HG03097 (cell line): ENCODE data around the gene SALL1.

Experiments used
- ATAC-seq: cut with Tn5 transposase; IDR thresholded peaks from one replicate; pipeline ENCODE4 v1.9.1; 2021; ENCODE audit not compliant: unreplicated experiment, low FRiP score

Gene SALL1

DNA sequence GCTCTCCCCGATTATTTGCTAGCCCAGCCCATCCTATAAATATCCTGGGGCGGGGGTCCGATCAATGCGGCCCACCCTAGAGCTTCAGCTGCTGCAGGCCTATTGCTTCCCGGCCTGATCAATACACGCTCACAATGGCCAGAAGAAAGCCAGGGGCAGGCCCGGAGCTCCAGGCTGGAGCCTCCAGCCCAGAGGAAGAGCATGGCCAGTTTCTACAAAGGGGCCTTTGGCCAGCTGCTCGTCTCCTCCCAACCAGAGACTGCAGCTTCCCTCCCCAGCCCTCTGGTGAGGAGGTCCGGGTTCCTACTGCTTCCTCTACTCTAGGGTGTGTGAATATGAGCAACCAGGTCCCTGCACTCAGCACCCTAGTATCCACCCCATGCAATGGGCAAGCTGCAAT, 36.7 kb downstream of the SALL1 start:
- ATAC-seq: no peak

DNA sequence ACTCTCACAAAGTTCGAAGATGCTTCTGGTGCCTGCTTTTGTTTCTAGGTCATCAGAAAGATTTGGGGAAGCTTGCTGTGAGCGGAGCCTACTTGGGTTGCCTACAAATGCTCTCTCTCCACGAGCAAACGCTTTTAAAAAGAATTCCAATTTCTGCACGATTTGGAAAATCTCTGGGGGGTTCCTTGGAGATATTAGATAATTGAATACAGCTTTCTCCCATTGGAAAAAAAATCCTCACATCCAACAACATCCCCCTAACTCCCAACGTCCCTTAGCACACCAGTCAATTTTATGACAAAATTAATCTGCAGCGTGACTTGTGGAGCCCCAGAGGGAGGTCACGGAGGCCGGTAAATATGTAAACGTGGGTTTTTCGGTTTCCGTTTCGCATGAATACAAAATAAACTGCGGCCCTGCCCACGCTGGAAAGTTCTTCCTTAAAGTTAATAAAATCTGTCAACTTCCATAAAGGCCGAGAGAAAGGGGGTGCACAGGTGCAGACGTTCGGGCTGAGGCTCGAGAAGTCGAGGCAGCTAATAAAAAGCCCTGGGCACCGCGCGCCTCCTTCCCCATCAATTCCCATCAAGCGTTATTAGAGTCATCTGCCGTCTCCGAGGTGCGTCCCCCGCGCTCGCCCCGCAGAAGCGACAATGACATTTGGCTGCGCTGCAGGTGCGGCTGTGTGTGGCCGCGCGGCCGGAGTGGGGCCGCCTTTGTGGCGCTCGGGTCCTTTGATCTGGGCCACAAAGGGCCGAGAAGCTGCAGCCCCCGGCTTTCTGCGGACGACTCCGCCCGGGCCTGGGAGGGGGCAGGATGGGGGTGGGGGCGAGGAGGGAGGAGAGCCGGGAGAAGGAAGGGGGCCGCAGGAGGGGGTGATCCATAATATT, 37.6 kb downstream of the SALL1 start:
- no peak for ATAC-seq

DNA sequence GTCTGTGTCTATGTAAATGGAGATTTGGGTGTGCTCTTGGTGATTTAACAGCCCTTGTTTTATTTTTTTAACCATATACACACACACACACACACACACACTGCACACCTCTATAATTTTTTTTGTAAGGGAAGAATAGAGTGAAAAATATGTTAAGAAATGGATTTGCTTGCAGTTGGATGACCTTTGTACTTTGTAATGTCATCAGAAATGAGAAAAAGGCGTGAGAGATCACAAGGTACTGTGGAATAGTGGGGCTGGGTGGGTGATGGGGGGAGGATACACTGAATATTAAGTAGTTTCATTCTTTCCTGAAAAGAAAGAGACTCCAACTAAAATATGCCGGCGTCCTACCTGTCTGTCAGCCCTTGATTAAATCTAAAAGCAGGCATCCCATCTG, 38.7 kb downstream of the SALL1 start:
- no peak for ATAC-seq

DNA sequence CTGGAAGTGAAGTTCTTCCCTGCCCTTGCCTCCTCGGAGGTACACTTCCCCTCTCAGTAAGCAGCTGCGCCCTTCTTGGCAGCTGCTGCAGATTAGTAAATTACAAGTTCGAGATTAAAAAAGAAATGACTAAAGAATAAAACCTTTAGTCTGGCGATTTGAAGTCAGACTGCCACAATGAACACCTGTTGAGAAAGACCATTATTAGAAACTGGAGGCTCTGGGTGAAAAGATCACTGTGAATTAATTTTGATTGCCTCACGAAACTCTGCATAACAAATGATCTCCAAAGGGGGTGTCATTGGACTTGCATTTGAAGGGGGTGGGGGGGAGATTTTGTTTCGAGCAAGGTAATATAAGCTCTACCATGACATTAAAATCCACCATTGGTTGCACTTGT, 39.3 kb downstream of the SALL1 start:
- ATAC-seq: no peak

DNA sequence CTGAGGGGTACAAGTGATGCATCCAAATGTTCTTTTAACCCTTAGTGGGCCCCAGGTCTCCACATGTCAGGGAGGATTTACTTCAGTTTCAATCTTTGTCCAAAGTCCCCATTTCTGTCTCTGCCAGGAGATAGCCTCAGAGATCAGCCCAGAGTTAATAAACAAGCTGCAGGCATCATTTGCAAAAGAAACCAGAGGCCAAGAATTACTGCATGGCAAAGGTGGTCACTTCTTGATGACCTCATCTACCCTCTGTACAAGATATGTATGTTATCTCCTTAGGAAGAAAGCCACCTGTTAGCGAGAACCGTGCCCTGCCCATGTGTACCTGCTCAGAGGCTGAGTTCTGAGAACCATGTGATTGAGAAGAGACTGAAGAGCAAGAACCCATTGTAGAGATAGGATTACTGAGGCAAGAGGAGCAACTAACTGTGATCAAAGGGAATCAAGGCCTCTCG, 40.3 kb downstream of the SALL1 start:
- ATAC-seq: no peak

DNA sequence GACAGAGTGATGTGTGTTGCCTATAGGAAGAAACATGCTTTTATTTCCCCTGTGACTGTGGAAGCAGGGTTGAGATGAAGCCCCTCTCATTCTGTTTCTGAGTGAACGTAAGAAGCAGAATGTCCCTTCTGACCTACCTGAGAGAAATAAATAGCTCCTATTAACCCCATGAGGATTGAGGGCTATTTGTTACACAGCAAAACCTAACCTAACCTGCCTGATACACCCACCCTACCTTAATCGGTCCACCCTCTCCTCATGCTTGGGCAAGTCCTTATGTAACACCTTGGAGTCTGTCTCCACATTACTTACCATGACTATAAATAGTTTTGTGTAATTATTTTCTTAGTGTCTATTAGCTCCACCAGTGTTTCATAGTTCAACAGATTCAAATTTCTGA, 41.9 kb downstream of the SALL1 start:
- ATAC-seq: no peak

DNA sequence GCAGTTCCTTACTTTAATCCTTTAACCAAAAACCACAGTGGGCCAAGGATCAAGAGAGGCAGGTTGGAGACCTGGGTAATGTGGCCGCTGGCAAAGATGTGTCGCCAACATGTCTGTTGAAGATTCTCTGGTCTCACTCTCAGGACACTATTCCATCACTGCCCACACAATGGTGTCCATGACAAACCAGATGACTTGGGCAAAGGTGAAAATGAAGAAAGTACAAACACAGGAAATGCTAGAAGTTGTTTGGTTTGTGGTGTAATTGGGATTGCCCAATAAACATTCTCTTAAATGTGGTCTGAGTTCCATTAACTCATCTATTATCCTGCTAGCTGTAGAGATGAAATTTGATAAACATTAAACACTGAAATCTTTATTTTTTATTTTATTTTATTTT, 43.3 kb downstream of the SALL1 start:
- ATAC-seq: no peak

DNA sequence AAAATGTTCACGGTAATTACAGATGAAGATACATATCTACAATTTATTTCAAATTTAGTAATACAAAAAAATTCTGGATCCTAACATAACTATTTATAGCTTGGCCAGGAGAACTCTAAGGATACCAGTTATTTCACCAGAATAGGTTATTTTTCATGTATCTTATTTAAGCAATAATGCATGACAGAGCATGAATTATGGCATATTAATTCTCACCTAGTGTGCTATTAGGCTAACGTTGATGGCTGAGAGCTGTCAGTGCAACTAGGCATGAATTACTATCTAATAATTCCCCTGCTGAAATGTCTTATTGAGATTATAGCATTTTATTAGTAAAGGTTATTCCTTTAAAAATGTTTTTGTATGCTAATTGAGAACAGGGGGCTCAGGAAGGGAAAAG, 44.5 kb downstream of the SALL1 start:
- ATAC-seq: no peak

DNA sequence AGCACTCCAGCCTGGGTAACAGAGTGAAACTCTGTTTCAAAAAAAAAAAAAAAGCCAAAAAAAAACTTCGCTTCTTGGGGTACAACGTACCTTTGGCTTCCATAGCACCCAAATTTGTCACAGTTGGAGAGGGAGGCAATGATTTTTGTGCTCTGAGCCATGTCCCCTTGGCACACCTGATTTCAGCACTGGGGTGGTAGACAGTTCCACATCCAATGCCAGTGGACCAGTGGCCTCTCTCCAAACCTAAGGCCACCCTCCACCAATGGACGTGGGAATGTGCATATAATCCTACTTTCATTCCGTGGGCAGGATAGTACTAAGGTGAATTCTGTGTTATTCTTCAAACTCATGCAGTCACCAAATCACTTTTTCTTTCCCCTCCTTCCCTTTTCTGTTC, 47.5 kb downstream of the SALL1 start:
- ATAC-seq: no peak

DNA sequence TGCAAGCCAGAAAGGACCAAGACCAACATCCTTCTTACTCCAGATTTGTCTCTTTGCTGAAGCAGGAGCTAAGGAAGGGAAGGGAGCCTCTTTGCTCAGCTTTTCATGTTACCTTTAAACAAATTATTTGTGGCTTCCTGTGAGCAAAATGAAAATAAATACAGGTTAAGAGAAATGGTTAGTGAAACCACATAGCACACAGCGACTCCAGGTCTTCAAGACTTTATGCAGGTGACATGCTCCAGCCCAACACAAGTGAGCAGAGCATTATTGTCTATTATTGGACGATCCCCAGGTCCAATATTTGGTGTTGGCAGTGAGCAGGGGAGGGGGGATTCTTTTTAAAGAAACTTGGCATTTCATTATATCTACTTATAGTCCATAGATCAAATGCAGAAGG, 53.3 kb downstream of the SALL1 start:
- ATAC-seq: no peak

DNA sequence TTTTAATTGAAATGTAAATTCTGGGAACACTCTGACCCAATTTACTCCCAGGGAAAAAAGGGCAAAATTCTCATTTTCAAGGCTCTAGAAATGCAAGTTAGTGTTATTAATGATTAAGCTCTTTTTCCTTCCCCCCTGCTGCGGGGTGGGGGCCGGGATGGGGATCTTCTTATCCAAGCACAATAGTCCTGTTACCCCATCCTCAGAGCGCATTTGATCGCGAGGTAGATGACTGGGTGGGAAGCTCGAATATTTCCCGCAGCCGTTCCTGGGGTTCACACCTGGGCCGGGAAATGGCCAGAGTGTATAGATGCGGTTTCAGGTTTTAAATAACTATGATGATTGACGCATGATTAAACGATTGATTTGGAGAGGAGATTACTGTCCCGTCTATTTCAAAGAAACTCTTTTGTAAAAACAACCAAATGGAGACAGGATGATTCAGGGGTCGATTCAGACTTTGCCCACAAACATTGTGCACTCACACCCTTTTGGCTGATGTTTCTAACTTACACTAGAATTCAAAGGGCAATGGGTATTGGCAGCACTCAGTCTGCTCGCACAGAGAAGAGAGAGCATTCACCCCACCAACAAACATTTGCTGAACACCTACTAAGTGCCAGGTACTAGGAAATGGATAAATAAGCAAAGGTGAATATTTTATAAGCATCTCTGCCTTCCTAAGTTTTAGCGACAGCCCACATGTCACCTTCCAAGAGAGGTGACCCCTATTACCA, 55.0 kb downstream of the SALL1 start:
- ATAC-seq: no peak

DNA sequence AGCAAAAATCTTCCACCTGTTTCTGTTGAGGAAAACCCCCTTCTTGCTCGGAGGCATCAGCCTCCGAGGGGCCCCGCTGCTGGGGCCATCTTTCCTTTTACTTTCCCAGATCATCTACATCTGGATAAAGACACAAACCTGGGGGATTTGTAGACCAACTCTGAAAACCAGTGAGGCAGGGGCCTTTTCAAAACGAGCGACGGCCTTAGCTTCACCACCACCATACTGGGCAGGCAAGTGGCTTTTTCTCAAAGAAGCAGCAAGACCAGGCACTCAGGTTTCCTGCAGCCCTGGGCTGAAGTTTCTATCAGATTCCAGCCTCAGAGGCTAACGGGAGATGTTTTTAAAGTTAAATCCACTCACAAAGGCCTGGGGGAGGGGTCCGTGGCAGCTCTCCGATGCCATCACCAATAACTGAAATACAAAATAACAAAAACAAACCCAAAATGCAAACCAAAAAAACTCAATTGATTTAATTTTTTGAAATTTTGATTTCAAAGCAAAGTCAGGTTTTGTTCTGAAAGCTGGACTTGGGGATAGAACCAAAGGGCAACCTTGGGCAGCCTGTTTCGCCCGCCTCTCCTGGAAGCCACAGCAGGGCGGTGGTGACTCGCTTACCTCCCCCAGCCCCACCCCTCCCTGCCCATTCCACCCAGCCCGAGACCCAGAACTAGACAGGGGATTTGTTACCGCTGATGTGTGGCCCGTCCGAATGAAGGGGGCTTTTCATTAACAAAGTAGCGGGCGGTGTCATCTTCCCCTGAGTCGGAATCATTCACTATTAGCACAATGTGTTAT, 55.8 kb downstream of the SALL1 start:
- ATAC-seq: no peak

DNA sequence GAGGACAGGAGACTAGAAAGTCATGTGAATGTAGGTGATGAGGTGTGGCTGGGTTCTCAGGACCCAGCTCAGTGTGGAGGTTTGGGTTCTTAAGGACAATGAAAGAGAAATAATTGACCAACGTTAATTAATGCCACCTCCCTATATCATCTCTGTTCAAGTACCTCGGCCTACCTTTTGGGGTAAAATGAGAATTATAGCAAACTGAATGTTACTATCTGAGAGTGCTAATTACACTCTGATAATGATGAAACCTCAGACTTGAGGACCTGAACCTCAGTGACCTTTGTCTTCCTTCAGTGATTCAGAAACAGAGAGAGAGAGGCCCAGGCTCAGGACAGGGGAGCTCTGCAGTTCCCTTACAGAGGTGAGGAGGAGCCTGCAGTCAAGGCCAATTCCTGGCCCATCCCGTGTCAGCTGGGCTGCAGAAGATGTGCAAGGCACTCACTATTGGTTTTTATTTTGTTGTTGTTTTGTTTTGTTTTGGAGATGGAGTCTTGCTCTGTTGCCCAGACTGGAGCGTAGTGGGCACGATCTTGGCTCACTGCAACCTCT, 57.3 kb downstream of the SALL1 start:
- ATAC-seq: no peak
